K562 (cell line): ENCODE data around the gene MINDY4.

Experiments
- ATF1 ChIP-seq, 2 experiments: fragments of 450-650 bp in 1 of 2; IDR thresholded peaks; 2 replicates each; pipeline ENCODE4 v1.6.1; 2016; ENCODE audit warnings: missing compliant biosample characterization in 1 of 2, missing genetic modification characterization in 1 of 2
- GABPA ChIP-seq: fragments of 200-800 bp; sonication (Bioruptor generic); conservative IDR thresholded peaks from 2 replicates; pipeline ENCODE4 v1.6.1; 2016; ENCODE audit warnings: low read depth, missing genetic modification characterization, missing compliant biosample characterization
- POLR2A ChIP-seq: fragments of 450-650 bp; conservative IDR thresholded peaks from 2 replicates; pipeline ENCODE4 v1.6.1; 2016
- POLR2AphosphoS5 ChIP-seq: IDR thresholded peaks from 2 replicates; pipeline ENCODE4 v1.6.1; 2011; ENCODE audit warnings: mild to moderate bottlenecking, low read depth, low read length, moderate library complexity; ENCODE audit not compliant: control insufficient read depth, insufficient read depth
- ZNF75A ChIP-seq: fragments of 450-650 bp; formaldehyde crosslinking; IDR thresholded peaks from 2 replicates; pipeline ENCODE4 v1.4.0; 2020; ENCODE audit warnings: mild to moderate bottlenecking
- ZNF780A ChIP-seq: fragments of 250-450 bp; sonication (Bioruptor Pico); IDR thresholded peaks from 2 replicates; pipeline ENCODE4 v1.5.0; 2021; ENCODE audit warnings: mild to moderate bottlenecking
- TF ChIP-seq, protein P1 (sequence below): sonication (generic); formaldehyde crosslinking; IDR thresholded peaks from 2 replicates; pipeline ENCODE4 v1.8.0; 2022; ENCODE audit warnings: missing genetic modification reagents, mild to moderate bottlenecking, borderline replicate concordance

DNA sequence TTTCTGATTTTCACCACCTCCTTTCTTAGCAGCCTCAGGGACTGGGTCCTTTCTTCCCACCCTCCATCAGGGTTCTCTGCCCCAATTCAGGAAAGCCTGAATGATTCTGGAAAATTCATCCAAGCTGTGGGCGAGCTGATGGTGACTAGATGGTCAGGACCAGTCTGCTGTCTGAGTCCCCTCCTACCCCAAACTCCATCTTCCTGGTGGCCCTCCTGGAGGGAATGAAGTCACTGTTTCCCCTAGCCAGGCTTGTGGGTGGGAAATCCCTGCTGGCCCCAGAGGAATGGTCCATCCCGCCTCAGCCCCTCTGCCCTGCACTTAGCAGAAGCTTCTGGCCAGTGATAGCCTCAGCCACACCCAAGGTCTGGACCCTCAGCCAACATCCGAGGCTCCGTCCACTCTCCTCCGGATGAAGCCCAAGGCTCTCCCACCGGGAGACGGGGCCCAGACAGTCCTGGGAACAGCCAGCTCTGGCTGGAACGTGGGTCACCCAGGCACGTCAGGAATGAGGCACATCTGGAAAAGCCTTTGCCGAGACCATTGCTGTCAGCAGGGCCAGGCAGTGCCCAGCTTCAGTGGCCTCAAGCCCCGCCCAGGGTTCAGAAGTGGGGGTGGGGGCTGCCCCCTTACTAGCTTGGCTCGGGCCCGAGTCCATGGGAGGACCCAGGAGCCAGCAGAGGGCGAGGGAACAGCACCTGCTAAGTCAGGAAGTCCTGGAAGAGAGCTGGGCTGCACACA is 136.5 kb downstream of the MINDY4 start:
- TF ChIP-seq ATF1 (CRISPR knock-in tag; IDR thresholded peaks at IDR 0.05) (no peak), ATF1 (tag; IDR thresholded peaks at IDR 0.05) (no peak), GABPA (tag) (no peak), ZNF75A (CRISPR knock-in tag) (no peak), ZNF780A (CRISPR knock-in tag) (no peak), POLR2A (no peak), POLR2AphosphoS5 (no peak)
- TF ChIP-seq, protein P1, sequence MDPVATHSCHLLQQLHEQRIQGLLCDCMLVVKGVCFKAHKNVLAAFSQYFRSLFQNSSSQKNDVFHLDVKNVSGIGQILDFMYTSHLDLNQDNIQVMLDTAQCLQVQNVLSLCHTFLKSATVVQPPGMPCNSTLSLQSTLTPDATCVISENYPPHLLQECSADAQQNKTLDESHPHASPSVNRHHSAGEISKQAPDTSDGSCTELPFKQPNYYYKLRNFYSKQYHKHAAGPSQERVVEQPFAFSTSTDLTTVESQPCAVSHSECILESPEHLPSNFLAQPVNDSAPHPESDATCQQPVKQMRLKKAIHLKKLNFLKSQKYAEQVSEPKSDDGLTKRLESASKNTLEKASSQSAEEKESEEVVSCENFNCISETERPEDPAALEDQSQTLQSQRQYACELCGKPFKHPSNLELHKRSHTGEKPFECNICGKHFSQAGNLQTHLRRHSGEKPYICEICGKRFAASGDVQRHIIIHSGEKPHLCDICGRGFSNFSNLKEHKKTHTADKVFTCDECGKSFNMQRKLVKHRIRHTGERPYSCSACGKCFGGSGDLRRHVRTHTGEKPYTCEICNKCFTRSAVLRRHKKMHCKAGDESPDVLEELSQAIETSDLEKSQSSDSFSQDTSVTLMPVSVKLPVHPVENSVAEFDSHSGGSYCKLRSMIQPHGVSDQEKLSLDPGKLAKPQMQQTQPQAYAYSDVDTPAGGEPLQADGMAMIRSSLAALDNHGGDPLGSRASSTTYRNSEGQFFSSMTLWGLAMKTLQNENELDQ, result no peak
